HepG2 (cell line): ENCODE measurements around the gene SLC29A2.

ENCODE experiments used
- HNF4G ChIP-seq, 2 experiments: sonication (generic) in 1 of 2; formaldehyde crosslinking in 1 of 2; IDR thresholded peaks; 2 replicates each; pipeline versions ENCODE4 v1.4.0 to v1.6.1; 2011 to 2020; ENCODE audit warnings: borderline replicate concordance in 2 of 2, low read depth in 2 of 2, mild to moderate bottlenecking in 2 of 2, low read length in 1 of 2, missing genetic modification reagents in 1 of 2, moderate library complexity in 1 of 2
- ZKSCAN1 ChIP-seq: fragments of 150-350 bp; IDR thresholded peaks from 2 replicates; pipeline ENCODE4 v1.6.1; 2014; ENCODE audit warnings: low read length
- ZNF737 ChIP-seq: sonication (generic); formaldehyde crosslinking; IDR thresholded peaks from 2 replicates; pipeline ENCODE4 v1.5.0; 2020; ENCODE audit warnings: missing genetic modification reagents, mild to moderate bottlenecking, borderline replicate concordance
- TF ChIP-seq, protein P1 (sequence below): IDR thresholded peaks from 2 replicates; pipeline ENCODE4 v1.6.1; 2016; ENCODE audit warnings: low read depth, borderline replicate concordance
- TF ChIP-seq, protein P2 (sequence below): sonication (generic); formaldehyde crosslinking; IDR thresholded peaks from 2 replicates; pipeline ENCODE4 v1.5.0; 2020; ENCODE audit warnings: mild to moderate bottlenecking, missing genetic modification reagents, moderate library complexity

DNA sequence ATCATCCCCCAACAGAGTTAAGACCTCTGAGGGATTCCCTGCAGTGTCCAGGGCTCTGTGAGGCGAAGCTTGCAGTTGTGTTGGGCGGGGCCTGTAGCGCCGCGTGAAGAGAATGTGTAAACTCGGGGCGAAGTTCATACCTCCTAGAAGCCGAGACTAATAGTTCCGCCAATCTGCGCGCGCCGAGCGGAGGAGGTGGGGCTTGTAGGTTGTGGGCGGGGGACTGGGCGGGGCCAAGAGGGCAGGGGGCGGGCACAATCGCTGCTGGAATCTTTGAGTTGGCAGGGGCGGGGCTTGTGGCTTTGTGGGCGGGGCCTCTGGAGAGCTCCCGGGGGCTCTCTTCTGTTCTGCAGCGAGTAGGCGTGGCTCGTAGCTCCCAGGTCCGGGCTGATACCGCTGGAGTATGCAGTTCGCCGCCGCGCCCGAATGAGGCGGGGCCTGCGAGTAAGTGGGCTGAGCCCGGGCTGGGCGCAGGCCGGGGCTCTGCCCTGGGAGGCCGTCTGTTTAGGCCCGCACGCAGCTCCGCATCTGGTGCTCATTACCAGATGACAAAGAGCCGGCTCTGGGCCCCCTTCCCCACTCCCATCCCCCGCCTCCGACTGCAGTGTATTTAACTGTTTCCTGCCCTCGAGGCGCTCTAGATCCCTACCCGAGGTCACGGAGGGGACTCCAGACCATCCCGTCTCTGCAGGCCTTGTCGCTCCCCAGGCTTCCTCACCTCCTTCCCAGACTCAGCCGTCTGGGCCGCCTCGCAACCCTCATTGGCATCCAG is 58.8 kb downstream of the SLC29A2 start:
- TF ChIP-seq, protein P1, sequence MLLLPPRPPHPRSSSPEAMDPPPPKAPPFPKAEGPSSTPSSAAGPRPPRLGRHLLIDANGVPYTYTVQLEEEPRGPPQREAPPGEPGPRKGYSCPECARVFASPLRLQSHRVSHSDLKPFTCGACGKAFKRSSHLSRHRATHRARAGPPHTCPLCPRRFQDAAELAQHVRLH (CRISPR knock-in tag) = no peak
- no peak for TF ChIP-seq ZNF737
- TF ChIP-seq, protein P2, sequence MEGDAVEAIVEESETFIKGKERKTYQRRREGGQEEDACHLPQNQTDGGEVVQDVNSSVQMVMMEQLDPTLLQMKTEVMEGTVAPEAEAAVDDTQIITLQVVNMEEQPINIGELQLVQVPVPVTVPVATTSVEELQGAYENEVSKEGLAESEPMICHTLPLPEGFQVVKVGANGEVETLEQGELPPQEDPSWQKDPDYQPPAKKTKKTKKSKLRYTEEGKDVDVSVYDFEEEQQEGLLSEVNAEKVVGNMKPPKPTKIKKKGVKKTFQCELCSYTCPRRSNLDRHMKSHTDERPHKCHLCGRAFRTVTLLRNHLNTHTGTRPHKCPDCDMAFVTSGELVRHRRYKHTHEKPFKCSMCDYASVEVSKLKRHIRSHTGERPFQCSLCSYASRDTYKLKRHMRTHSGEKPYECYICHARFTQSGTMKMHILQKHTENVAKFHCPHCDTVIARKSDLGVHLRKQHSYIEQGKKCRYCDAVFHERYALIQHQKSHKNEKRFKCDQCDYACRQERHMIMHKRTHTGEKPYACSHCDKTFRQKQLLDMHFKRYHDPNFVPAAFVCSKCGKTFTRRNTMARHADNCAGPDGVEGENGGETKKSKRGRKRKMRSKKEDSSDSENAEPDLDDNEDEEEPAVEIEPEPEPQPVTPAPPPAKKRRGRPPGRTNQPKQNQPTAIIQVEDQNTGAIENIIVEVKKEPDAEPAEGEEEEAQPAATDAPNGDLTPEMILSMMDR (CRISPR knock-in tag) = no peak
- TF ChIP-seq ZKSCAN1 = no peak
- no peak; the same call in 1 of the 2 replicates for TF ChIP-seq HNF4G (IDR thresholded peaks at IDR 0.05; ENCODE audit: borderline replicate concordance, low read depth, low read length)
- TF ChIP-seq HNF4G (CRISPR knock-in tag; IDR thresholded peaks at IDR 0.05; ENCODE audit: borderline replicate concordance, low read depth) = no peak
